Measurements from ENCODE around the gene KANK4.

KANK4 gene

DNA sequence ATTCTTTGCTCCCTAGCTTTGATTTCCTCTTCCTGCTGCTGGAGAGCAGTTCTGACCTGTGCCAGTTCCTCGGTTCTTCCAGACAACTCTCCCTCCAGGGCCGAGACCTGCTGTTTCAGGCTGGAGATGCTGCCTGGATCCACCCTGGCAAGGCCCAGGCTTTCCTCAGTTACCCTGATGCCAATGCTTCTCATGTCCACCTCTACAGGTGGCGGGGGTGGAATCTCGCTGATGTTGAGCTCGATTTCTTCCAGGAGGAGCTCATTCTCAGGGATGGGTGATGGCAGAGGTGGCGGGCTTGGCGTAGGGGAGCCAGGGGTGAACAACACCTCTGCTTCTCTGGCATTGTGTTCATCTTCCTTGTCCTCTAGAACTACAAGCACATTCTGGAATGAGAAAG lies 45.3 kb downstream of the KANK4 start:
- Mint-ChIP-seq H3K9me3 (peaks cover 6% of the 10 kb centered on the region), H3K27ac (no peak overlapping the region), H3K4me1 (peaks cover 28% of the 10 kb centered on the region), H3K36me3 (peaks cover 4% of the 10 kb centered on the region), H3K27me3 (no peaks in the 10 kb centered on the region), H3K4me3 (no peak overlapping the region)

DNA sequence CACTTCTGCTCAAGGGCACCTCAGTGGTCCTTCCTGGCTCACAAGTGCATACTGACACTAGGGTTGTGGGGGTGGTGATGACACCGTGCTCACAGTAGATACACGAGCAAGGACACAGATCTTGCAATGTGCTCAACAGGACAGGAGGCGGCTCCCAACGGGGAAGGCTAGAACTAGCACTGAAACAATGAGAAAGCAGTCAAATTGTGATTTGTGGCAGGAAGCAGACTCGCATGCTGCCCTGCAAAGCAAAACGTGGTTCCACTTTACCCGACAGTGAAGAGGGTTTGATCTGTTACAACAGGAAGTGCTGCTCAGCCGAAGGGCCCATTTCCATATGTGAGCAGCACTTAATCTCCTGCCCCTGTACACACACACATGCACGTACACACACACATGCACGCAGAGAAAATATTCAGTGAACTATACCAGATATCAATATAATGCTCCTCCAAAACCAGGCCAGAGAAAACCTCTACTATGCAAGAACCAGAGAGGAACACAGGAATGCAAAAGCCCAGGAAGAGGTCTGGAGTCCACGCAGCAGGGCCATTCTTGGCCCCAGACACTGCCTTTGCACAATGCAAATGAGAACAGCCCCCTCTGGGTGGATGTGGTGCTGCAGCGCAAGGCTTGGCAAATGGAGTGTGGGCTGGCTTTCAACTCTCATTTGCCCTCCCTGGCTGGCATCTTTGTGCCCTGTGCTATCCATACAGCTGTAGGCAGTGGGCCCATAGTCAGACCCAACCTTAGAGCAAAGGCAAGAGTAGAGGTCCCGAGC lies 47.1 kb downstream of the KANK4 start:
- Mint-ChIP-seq H3K4me1 (peaks cover 28% of the 10 kb centered on the region), H3K27ac (peak overlapping the region; percentile 6), H3K9me3 (peaks cover 4% of the 10 kb centered on the region), H3K27me3 (no peaks in the 10 kb centered on the region), H3K36me3 (peaks cover 3% of the 10 kb centered on the region), H3K4me3 (peak overlapping the region; percentile 37)

DNA sequence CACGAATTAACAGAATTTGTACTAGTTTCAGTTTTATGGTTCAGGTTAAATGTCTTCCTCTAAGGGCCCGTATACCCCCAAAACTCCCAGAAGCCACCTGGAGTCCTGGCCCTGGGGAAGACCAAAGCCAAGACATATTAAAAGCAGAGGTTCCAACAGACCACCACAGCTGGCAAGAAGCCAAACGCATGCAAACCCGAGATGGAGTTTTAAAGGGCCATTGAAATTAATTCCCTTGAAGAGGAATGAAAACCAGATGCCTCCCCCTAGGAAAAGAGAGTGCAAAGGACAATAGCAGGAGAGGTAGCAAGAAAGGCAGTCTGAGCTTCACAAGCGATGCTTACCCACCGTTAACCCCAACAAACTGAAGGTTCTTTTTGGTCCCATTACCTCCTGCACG lies 48.1 kb downstream of the KANK4 start:
- H3K4me3 Mint-ChIP-seq = no peak overlapping the region
- no peak overlapping the region for H3K27ac Mint-ChIP-seq
- peaks cover 28% of the 10 kb centered on the region for H3K4me1 Mint-ChIP-seq
- H3K27me3 Mint-ChIP-seq = no peaks in the 10 kb centered on the region
- no peaks in the 10 kb centered on the region for H3K9me3 Mint-ChIP-seq
- no peaks in the 10 kb centered on the region for H3K36me3 Mint-ChIP-seq

DNA sequence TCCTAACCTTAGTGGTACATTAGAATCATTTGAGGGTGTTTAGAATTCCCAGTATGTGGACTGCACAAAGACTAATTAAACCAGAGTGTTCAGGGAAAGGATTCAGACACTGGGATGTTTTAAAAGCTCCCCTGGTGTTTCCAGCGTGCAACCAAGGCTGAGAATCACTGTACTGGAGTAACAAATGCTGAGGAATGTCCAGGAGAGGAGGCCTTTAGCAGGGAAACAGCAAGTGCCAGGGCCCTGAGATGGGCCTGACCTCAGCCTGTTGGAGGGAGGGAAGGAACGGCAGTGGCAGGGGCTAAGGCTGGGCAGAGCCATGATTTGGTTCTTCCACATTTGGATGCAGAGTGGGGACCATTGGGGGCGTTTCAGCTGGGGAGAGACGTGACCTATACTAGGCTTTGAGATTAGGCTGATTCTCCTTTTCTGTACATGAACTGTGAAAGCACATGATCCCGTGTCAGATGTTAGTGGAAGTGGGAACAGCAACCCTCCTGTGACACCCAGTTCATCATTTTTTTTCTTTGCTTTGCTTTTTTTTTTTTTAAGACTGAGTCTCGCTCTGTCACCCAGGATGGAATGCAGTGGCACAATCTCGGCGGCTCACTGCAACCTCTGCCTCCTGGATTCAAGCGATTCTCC lies 49.3 kb downstream of the KANK4 start:
- no peaks in the 10 kb centered on the region for H3K36me3 Mint-ChIP-seq
- H3K4me1 Mint-ChIP-seq = peaks cover 28% of the 10 kb centered on the region
- H3K27me3 Mint-ChIP-seq = no peaks in the 10 kb centered on the region
- no peak overlapping the region for H3K4me3 Mint-ChIP-seq
- H3K9me3 Mint-ChIP-seq = no peaks in the 10 kb centered on the region
- H3K27ac Mint-ChIP-seq = no peak overlapping the region

DNA sequence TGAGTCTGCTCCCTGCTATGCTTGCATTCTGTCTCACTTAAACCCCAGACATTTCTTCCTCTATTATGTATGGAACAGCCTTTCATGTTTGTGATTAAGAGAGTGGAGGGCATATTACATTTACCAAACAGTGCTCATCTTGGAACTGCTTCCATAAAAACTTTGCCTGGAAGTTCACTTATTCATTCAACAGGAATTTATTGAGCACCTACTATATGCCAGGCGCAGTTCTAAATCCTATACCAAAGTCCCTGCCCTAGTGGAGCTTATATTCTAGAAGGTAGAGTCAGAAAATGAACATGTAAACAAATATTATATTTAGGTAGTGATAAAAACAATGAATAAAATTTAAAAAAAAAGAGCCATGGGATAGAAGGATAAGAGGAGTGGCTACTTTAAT lies 49.8 kb downstream of the KANK4 start:
- Mint-ChIP-seq H3K27ac (no peak overlapping the region), H3K4me3 (no peak overlapping the region), H3K36me3 (no peaks in the 10 kb centered on the region), H3K4me1 (peaks cover 28% of the 10 kb centered on the region), H3K9me3 (no peaks in the 10 kb centered on the region), H3K27me3 (no peaks in the 10 kb centered on the region)

DNA sequence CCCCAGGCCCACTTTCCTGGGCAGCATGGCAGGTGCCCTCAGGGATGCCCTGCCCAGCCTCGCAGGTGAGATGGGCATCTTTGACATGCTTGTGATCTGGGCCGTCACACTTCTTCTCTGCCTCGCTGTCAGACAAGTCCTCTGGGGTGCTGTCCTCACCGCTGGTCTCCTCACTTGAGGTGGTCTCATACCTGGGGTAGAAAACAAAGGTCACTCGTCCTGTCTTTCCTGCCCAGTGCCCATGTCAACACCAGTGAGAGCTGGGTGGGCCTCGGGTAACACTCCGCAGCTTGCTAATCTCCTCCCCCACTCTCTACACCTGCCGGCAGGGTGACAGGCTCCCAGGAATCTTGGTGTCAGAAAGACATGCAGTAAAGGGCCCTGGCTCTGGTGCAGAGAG lies 50.9 kb downstream of the KANK4 start:
- no peaks in the 10 kb centered on the region for H3K27me3 Mint-ChIP-seq
- H3K27ac Mint-ChIP-seq = no peak overlapping the region
- peaks cover 21% of the 10 kb centered on the region for H3K4me1 Mint-ChIP-seq
- H3K9me3 Mint-ChIP-seq = no peaks in the 10 kb centered on the region
- H3K4me3 Mint-ChIP-seq = no peak overlapping the region
- no peaks in the 10 kb centered on the region for H3K36me3 Mint-ChIP-seq

DNA sequence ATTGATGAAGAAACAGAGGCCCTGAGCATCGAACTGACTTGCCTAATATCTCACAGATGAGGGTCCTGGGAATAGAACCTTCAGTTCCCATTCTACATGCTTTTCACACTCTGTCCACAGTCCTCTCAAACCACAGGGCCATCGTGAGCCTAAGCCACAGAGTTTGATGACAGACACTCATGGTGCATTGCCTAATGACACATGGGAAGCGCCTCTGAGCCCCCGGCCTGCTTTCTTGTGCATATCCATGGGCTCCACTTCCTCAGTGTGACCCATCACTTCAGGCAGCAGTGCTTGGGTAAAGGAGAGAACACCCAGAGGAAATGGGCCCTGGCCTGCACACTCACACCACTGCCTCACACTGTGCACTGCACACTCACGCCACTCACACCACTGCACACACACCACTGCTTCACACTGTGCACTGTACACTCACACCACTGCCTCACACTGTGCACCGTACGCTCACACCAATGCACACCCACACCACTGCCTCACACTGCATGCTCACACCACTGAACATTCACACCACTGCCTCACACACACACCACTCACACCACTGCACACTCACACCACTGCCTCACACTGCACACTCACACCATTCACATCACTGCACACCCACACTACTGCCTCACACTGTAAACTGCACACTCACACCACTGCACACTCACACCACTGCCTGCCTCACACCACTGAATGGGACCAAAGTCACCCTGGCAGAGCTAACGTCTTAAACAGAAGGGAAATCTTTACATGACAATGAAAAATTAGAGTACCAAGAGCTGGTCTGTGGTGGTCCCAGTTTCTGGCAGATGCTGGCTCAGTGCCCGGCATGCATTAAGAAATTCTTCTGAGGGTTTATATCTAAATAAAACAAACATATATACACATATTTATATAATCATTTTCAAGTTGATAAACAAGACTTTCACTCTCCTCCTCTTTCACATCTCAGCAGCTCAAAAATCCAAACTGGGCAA lies 53.0 kb downstream of the KANK4 start:
- Mint-ChIP-seq H3K4me1 (peaks cover 6% of the 10 kb centered on the region), H3K9me3 (no peaks in the 10 kb centered on the region)

DNA sequence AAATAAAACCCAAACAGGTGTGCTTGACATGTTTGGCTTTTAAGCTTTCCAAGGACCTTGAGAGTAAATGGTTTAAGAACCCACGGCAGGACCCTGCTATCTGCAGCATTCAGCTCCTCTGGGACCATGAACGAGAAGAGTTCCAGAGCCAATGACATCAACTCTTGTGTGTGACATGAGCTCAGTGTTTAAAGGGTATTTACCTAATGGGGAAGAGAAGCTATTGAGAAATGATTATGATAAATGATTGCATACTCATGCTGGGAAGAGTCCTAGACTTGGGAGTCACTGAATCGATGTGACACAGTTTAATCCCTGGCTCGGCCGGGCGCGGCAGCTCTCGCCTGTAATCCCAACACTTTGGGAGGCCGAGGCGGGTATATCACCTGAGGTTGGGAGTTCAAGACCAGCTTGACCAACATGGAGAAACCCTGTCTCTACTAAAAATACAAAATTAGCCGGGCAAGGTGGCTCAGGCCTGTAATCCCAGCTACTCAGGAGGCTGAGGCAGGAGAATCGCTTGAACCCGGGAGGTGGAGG lies 55.4 kb downstream of the KANK4 start:
- Mint-ChIP-seq H3K4me1 (no peaks in the 10 kb centered on the region), H3K27ac (no peak overlapping the region), H3K9me3 (no peaks in the 10 kb centered on the region), H3K27me3 (peaks cover 4% of the 10 kb centered on the region), H3K4me3 (no peak overlapping the region), H3K36me3 (no peaks in the 10 kb centered on the region)

More for the DNA sequence above, 53.0 kb downstream of the KANK4 start:
- Mint-ChIP-seq H3K27me3 (peaks cover 4% of the 10 kb centered on the region), H3K36me3 (no peaks in the 10 kb centered on the region), H3K27ac (no peak overlapping the region), H3K4me3 (no peak overlapping the region)

DNA sequence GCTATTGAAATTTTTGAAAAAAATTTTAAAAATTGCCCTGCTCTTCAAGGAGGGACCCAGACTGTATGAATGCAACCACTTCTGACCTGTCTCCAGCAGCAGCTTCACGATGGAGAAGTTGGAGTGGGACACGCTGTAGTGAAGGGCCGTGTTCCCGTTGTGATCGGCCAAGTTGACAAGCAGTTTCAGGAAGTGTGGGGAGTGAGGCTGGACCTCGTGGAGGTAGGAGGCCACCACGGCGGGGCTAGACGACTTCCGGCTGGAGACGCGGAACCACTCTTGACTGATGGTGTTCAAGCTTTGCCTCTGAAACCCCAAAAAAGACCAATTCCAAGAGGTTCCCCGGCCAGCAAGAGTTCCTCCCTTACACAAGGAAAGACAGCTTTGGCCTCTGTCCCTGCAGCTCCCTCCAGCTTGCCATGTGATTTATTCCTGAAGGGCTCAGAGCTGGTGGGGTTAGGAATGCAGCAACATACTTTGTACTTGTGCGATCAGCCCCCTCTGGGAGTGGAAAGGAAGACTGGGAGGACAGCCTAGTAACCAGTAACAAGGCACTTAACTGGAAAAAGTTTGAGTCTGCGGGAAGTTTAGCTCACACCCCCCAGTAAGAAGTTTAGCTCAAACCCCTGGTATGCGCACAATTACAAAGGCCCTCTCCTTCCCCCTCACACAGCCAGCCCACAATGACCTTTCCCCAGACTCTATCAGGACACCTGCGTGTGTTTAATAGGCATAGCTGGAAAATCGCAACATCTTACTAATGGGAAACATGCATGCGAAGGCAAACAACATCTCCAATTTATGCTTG lies 56.0 kb downstream of the KANK4 start:
- Mint-ChIP-seq H3K27ac (peak overlapping the region; percentile 43), H3K4me1 (no peaks in the 10 kb centered on the region), H3K27me3 (peaks cover 4% of the 10 kb centered on the region), H3K4me3 (no peak overlapping the region), H3K36me3 (no peaks in the 10 kb centered on the region), H3K9me3 (no peaks in the 10 kb centered on the region)

DNA sequence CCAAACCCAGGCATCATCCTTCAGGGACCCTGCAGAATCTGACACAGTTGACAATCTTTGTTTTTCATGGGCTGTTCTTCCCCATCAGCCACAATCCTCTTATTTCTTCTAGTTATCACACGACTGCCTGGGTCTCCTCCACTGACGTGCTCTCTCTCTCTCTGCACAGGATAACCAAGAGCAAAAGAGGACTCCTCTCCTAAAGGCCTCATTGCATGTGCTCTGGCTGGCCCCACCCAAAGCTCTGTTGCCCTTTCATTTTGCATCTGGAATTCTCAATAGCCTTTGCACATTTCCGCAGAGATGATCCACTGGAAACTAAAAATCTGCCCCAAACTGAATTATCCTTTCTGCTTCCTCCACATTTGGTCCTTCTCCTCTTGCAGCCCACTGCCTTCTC lies 58.5 kb downstream of the KANK4 start:
- Mint-ChIP-seq H3K36me3 (no peaks in the 10 kb centered on the region), H3K4me3 (no peak overlapping the region), H3K4me1 (no peaks in the 10 kb centered on the region), H3K27me3 (peaks cover 4% of the 10 kb centered on the region), H3K27ac (no peak overlapping the region), H3K9me3 (no peaks in the 10 kb centered on the region)

DNA sequence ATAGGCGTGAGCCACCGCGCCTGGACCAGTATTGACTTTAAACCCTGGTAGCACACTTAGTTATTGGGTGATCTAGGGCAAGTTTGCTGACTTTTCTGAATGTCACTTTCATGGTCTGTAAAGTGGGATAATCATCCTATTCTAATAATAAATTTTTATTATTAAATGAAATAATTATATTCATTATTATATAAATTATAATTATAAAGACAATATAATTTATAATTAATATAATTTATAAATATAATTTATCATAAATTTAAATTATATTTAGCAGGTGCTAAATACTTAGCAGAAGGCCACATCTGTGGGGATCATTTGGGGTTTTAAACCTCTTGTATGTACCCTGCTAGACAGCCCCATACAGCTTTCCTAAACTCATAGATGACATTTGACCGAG lies 59.7 kb downstream of the KANK4 start:
- H3K4me1 Mint-ChIP-seq = no peaks in the 10 kb centered on the region
- no peak overlapping the region for H3K4me3 Mint-ChIP-seq
- H3K27ac Mint-ChIP-seq = no peak overlapping the region
- H3K27me3 Mint-ChIP-seq = peaks cover 4% of the 10 kb centered on the region
- no peaks in the 10 kb centered on the region for H3K9me3 Mint-ChIP-seq
- no peaks in the 10 kb centered on the region for H3K36me3 Mint-ChIP-seq

DNA sequence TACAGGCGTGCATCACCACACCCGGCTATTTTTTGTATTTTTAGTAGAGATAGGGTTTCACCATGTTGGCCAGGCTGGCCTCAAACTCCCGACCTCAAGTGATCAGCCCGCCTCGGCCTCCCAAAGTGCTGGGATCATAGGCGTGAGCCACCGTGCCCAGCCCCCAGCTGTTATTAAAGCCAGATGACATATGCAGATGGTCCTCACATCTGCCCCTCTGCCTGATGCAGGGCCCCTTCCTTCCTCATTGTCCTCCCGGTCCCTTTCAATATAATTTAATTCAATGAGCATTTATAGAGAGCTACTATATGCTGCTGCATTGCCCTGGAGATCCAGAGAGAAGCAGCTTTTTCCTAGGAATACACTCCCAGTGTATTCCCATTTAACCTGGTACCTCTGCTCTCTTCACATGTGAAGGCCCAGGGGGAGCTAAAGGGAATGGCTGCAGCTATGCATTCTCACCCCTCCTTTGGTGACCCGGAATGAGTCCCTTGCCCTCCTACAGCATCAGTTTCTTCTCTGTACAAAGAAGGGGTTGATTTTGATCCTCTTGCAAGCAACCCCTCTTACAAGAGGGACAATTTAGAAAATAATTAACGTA lies 69.0 kb downstream of the KANK4 start:
- H3K27ac Mint-ChIP-seq = no peak overlapping the region
- no peaks in the 10 kb centered on the region for H3K9me3 Mint-ChIP-seq
- H3K4me3 Mint-ChIP-seq = no peak overlapping the region
- no peaks in the 10 kb centered on the region for H3K36me3 Mint-ChIP-seq
- no peaks in the 10 kb centered on the region for H3K4me1 Mint-ChIP-seq
- no peaks in the 10 kb centered on the region for H3K27me3 Mint-ChIP-seq

DNA sequence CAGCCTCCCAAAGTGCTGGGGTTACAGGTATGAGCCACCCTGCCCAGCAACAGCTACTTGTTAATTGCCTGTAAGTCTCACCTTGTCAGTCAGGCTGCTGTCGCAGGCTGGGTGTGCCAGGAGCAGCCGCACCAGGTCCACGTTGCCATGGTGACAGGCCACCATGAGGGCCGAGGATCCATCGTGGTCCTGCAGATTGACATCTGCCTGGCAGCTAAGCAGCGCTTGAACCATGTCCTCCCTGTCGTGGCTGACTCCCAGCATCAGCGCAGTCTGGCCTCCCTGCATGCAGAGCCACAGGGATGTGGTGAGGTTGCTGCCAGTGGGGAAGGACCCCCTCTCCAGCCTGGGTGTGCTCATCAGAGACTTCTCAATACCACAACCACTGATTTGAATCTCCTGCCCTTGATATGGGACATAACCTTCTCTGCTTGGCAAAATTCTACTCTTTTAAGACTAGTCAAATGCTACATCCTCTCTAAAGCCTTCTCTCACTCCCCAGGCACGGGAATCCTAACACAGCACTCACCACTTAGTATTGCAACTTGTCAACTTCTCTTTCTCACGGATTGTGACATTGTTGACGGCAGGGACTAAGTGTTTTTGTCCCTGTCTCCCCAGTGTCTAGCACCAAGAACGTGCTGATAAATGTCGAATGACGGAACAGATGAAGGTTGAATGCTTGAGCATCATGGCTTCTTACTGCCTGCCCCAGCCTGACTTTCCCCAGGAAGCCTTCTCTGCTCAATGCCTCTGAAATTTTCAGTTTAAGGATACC lies 71.7 kb downstream of the KANK4 start:
- no peak overlapping the region for H3K27ac Mint-ChIP-seq

DNA sequence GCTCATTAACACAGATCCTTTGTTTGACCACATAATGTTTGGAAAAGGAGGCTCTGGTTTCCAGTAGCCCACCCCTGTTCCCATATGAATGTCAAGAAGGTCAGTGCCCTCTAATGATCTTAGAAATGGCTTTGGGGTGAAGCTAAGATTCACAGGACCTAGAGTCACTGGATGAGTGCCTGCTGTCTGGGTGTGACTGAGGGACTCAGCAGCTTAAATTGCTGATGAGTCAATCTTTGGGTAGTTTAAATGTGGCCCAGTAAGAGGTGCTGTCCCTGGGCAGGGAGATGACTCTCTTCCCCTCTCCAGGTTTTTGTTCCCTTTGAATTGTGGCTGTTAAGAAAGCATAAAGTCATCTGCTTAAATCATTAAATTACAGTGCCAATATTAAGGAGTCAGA lies 74.0 kb downstream of the KANK4 start:
- Mint-ChIP-seq H3K9me3 (no peaks in the 10 kb centered on the region), H3K4me1 (no peaks in the 10 kb centered on the region), H3K4me3 (no peak overlapping the region), H3K27me3 (peaks cover 1% of the 10 kb centered on the region), H3K36me3 (no peaks in the 10 kb centered on the region), H3K27ac (no peak overlapping the region)

More for the DNA sequence above, 71.7 kb downstream of the KANK4 start:
- no peaks in the 10 kb centered on the region for H3K9me3 Mint-ChIP-seq
- no peak overlapping the region for H3K4me3 Mint-ChIP-seq
- no peaks in the 10 kb centered on the region for H3K36me3 Mint-ChIP-seq
- H3K4me1 Mint-ChIP-seq = no peaks in the 10 kb centered on the region
- no peaks in the 10 kb centered on the region for H3K27me3 Mint-ChIP-seq
